Muscle of back (tissue), 11 donors: ENCODE data around the gene ZNF205. TPM values are rescaled to one million over a fixed set of nuclear protein-coding genes. Genes with fewer than 3 reads are reported as not detected.
A peak's percentile ranks its signal among the peaks of the same experiment; 100 is the strongest.
"Not testable (repeated sequence)": the region's sequence is repeated elsewhere in the genome, so short reads cannot be mapped to it uniquely, and the experiment has no call there.

Source experiments
- DNase-seq, 3 donors: peaks; one replicate each; pipeline versions ENCODE4 v3.0.0 to v3.0.0-alpha.2; 2013
- polyA plus RNA-seq, 10 donors: library from polyadenylated mRNA; unstranded; fragments of 120-200 nt; gene quantifications; one replicate each; pipeline ENCODE4 v1.2.1, GENCODE V29; 2013; ENCODE audit not compliant: insufficient read length in 10 of 10

The ZNF205 gene
- polyA plus RNA-seq, 10 donors: 7.5 to 14.6 (median 11.7) TPM

DNA sequence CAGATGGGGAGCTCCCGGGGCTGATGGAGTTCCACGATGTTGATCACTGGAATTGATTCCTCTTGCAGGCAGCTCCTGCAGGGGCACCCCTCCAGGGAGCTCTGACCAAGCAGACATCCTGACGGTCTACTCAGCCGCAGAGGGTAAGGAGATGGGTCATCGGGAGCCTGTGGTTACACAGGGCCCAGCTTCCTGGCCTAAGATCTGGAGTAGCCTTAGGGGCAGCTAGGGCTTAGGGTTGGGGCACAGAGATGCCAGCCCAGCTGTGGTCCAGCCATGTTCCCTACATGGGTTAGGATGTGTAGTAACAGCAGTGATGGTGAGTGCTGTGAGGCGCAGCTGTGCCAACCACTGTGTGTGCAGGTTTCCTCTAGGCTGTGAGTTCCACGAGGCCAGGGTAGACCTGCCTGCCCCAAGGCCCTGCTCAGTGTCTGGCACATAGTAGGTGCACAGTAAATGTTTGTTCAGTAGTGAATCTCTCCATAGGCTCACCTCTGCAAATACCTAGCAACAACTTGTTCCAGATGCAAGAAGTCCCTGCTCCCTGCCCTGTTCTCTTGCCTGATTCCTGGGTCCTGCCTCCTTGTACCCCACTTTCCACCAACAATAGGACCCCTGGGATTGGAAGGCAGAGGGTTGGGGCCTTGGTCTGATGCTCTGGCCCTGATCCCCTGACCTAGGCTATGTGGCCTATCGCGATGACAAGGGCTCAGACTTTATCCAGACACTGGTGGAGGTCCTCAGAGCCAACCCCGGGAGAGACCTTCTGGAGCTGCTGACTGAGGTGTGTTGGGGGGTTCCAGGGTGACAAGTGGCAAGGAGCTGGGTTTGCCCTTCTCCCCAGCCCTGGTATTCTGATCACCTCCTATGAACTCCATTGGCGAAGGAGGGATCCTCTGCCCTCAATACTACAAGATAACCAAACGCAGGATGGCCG, 36.1 kb downstream of the ZNF205 start:
- DNase-seq: no peak

DNA sequence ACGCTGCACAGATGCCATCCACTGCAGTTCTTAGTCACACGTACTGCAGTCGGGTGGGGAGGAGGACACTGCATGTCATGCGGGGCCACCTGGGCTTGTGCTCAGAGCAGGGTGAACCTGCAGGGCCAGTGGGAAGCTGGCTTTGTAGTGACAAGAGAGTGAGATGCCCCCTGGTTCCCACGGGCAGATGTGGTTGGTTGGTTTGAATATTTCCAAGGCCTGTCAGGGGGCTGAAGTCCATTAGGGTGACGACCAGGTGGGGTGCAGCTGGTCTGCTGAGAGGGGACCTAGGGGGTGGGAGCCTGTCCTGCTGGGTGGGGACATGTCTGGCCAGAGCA, 36.8 kb downstream of the ZNF205 start:
- peak in 1 of 3 donors; percentile 25 for DNase-seq

DNA sequence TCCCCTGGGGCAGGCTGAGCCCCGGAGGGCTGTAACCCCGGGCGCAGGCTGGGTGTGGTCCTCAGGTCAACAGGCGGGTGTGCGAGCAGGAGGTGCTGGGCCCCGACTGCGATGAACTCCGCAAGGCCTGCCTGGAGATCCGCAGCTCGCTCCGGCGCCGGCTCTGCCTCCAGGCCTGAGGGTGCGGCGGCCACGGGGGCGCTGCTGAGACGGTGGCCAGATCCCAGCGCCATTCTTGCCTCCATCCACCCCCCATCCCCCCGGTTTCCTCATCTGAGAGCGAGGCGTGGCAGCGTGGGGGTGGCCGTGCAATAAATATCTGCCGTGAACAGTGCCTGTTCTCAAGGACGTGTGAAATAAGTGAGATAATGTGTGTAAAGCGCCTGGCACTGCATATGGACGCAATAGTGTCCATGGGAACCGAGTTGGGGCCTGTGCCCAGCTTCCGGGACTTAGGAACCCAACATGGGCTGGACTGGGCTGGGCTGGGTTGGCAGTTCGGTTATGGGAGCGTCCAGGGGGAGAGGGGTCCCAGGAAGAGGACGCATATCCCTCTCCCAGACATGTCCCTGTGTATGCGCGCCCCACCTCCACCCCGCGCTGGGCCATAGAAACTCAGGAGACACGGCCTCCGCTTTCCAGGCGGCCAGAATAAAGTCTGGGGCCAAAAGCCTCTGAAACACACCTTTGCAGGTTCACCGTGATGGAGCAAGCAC, 37.4 kb downstream of the ZNF205 start:
- DNase-seq: peak; percentile 47 to 84 (median 48)

DNA sequence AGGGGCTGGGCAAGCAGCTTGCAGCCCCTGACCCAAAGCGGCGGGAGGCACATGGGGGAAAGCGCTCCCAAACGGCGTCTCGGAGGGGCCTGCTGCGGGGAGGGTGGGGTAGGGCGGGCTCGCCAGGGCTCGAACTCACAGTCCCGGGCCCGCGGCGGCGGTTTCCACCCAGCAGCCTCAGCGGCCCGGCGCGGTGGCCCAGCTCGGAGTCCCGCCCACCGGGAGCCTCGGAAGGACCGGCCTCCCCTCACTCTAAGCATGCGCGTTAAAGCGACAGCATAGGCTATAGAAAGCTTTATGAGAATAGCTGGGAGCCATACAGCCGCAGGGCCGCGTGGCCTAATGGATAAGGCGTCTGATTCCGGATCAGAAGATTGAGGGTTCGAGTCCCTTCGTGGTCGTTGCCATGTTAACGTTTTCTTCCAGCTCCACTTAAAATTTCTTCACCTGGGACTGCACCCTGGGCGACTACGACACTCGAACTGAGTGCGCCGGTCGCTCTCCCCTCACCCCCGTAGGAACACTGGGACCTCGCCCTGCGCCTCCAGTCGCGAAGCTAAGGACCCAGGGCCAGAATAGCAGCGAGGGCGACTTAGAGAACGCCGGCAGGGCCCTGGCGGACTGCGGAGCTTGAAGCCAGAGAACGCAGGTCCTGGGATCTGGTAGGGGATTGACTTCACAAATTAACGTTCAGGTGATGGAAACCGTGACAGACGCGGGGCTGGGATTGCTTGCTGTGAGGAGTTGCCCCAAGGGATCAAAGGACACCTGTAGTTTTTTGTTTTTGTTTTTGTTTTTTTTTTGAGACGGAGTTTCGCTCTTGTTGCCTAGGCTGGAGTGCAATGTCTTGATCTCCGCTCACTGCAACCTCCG, 38.2 kb downstream of the ZNF205 start:
- DNase-seq: peak; percentile 97 to 98 (median 97)

DNA sequence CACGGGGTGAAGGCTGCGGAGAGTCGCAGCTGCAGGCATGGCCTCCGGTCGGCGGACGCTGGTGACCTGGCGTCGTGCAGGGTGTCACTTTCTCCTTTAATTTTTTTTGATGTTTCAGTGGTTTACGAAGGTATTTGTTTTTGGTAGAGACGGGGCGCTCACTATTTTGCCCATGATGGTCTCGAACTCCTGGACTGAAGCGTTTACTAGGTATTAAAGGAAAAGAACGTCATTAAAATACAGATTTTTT, 39.6 kb downstream of the ZNF205 start:
- no peak for DNase-seq

DNA sequence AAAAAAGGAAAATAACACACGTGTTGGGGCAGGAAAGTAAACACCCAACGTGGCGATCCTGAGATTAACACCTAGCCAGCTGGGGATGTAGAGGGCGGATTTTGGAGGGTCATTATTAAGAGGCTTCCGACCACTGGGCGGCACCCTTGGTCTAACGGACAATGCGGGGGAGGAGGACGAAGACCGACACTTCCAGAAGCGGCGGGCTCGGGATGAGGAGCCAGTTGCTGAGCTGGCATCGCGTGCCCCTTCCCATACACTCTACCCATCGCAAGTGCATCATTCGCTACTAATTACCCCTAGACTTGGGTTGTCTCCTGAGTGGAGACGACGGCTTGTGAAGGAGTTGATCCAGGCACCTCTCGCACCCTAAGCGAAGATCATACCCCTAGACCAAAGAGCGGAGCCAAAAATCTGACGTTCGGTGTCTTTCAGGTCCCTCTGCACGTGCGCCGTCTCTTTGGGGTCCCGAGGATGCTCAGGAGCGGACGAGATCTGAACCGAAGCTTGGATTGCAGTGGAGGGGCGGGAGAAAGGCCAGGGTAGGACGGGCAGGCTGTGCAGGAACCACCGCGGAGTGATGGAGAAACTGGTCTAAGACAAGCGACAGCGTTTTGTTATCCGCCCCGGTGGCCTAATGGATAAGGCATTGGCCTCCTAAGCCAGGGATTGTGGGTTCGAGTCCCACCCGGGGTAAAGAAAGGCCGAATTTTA, 40.0 kb downstream of the ZNF205 start:
- DNase-seq: peak; percentile 92 to 96 (median 93)

DNA sequence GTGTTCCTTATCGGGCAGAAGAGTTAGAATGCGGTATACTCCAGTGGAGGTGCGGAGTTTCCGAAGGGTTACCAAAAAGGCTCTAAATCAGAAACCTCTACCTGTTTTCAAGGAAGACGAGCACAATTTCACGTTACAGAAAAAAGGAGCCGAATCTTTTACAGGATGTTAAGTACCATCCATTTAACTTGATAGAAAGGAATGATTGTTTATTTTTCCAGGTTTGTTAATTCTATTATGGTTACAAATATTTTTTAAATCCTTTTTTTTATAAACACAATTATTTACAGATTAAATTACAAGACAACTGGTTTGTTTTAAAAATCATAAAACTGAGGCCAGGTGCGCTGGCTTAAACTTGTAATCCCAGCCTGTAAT, 40.6 kb downstream of the ZNF205 start:
- no peak for DNase-seq

DNA sequence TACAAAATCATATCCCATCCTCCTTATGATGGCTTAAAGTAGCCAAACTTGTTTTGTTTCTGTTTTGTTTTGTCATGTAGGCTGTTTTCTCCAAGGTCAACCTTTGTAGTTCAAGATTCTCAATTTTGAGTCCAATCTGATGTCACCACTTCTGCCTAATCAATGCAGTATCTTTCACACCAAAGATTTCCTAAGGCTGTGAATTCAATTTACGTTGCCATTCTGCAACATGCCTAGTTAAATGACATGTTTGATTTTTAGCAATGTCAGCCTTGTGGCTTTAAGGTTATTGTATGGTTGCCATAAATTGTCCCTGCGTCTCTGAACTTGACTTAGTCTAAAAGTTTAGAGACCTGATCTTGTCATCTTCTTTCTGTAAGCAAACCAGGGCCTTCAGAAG, 42.8 kb downstream of the ZNF205 start:
- DNase-seq: no peak

DNA sequence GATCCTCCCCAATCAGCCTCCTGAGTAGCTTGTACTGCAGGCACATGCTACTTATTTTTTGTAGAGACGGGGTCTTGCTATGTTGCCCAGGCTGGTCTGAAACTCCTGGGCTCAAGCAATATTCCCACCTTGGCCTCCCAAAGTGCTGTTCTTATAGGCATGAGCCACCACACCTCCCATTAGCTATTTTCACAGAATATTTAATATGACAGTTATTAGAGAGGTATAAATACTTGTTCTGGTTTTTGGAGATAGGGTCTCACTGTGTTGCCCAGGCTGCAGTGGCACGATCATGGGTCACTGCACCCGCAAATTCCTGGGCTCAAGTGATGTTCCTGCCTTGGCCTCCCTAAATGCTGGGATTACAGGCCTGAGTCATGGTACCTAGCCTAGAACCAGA, 43.6 kb downstream of the ZNF205 start:
- DNase-seq: no peak

DNA sequence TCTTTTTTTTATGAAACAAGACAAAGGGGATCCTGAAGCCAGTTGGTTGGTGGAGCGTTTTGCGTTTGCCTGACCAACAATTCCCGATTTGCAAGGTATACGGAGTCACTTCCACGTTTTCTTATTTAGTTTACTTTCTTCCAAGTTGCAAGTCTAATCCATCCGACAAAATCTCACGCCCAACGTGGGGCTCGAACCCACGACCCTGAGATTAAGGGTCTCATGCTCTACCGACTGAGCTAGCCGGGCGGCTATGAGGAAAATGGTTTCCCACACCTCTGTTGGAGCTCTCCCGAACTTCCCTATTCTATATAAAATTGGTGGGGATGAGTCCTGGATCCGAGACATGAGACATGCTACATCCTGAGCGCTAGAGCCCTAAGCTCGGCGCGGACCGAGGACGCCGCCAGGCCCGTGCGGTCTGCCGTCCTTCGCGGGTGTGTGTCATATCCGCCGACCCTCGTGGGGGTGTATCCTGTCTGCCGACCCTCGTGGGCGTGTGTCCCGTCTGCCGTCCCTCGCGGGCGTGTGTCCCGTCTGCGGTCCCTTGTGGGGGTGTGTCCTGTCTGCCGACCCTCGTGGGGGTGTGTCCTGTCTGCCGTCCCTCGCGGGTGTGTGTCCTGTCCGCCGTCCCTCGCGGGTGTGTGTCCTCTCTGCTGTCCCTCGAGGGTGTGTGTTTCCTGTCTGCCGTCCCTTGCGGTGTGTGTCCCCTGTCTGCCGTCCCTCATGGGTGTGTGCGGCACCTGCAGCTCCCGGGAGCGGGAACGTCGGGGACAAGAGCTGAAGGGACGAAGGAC, 45.0 kb downstream of the ZNF205 start:
- DNase-seq: peak; percentile 86 to 93 (median 89)

DNA sequence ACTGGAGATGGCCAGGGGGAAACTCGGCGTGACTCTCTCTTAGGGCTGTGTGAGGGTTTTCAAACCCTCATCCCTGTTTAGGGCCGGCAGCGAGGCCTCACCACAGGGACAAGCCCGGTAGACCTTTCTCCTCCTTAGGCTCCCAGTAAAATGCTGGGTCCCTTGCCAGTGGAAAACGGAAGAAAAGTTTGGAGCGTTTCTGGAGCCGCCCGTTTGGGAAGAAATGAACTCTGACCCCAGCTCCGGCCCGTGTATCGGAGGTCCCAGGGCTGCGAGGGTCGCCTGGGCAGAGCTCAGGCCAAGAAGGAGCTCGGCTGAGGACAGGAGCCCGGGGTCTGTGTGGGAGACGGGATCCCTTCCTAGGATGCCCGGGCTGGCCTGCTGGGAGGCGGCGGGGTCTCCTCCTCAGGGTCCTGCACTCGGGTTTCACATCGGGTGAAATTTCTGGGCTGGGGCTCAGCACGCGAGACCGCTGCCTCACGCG, 45.7 kb downstream of the ZNF205 start:
- peak in 2 of 3 donors; percentile 34 to 68 for DNase-seq

DNA sequence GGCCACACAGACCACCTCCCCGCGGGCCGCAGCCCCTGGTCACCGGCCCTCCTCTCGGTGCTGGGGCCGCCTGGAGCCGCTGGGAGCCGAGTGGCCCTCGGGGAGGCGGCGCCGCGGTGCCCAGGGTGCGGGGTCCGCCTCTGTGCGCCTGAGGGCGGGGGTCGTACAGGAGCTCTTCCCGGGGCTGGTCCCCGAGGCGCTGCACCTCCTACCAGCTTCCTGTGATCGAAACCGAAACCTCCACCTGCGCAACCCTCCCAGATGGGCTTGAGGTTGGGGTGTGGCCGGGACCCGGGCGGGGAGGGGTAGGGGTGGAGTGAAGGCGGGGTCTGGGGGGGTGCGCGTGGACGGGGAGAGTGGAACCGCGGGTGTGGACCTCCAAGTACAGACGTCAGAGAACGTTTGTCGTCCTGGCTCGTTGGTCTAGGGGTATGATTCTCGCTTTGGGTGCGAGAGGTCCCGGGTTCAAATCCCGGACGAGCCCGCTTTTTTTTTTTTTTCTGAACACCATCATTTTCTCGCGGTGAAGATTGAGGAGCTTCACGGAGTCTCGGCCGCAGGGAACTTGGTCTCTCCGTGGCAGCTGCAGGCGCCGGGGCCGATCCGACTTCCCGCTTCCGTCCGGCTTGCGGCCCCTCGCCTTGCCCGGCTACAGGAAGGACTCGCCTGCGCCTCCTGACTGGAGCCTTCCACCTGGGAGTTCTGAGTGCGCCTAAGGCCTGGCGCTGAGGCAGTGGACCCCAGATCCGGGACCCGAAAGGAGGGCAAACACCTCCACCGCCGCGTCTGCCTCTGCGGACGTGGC, 46.3 kb downstream of the ZNF205 start:
- peak; percentile 70 to 88 (median 80) for DNase-seq

DNA sequence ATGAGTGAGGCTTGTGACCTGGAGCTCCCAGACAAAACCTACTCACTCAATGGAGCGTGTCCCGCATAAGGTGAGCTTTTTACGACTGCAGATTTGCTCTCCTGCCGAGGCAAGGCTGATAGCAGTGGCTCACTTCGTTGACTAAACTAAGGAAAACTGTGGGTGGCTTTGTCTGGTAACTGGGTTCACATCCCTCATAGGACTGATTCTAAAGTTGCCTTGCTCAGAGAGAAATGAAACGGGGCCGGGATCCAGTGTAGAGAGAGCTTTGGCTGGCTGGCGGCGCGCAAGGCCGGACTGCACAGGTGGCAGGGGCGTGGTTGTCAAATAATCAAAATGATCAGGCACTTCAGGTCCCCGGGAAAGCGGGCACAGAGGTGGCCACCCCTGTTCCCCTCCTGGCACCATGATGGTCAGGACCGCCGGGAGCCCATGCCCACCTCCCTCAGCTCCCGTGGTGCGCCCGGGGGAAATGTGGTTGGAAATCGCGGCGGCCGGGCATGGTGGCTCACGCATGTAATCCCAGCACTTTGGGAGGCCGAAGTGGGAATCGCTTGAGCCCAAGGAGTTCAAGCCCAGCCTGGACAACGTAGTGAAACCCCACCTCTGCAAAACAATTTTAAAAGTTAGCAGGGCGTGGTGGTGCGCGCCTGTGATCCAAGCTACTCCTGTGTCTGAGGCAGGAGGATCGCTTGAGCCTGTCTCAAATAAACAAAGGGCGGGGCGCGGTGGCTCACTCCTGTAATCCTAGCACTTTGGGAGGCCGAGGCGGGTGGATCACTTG, 49.0 kb downstream of the ZNF205 start:
- no peak for DNase-seq

DNA sequence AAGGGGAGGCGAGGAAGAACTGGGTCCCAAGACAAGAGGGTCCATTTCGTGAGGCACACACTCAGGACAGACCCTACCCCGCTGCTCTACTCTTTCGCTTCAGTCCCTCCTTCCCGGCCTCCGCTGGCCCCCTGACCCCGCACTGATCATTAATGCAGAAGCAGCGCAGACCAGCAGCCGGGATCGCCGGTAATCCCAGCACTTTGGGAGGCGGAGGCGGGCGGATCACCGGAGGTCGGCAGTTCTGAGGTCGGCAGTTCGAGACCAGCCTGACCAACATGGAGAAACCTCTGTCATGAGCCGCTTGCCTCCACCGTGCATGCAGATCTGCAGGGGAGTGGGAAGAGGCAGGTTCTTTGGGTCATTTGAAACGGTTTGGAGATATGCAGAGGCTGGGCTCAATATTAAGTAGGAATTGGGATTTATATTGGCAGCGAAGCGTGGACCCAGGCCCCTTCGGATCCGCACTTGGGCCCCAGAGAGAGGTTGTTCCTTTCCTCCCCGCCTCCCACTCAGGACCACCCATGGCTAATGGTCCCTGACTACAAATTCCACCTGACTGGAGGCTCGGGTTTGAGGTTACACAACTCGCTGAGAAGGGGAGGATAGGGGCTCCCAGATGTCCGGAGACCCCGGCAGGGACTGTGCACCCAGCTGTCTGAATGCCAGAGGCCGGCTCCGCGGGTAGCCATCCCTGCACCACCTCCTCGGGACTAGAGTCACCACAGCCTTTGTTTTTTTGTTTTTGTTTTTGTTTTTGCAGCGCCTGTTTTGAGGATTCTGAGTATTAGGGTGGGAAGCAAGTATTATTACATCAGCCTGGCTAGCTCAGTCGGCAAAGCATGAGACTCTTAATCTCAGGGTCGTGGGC, 52.0 kb downstream of the ZNF205 start:
- no peak for DNase-seq

DNA sequence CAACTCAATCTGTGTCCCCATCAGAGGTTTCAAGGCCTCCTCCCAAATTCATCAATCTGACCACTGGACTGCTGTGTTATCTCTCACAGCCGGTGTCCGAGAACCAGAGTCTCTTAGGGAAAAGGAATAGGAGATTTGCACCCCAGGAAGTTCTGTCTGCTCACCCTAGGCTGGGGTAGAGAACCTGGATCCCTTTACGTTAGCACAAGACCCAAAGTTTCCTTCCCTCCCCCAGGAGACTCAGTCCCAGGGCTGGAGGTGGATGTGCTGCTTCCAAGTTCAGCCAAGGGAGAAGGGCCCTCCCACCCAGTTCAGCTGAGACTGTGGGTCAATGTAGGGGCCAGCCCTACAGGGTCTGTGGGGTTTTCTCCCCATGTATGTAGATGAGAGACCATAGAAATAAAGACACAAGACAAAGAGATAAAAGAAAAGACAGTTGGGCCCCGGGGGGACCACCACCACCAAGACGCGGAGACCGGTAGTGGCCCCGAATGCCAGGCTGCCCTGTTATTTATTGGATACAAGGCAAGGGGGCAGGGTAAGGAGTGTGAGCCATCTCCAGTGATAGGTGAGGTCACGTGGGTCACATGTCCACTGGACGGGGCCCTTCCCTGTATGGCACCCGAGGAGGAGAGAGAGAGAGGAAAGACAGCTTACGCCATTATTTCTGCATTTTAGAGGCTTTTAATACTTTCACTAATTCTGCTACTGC, 52.9 kb downstream of the ZNF205 start:
- no peak for DNase-seq

DNA sequence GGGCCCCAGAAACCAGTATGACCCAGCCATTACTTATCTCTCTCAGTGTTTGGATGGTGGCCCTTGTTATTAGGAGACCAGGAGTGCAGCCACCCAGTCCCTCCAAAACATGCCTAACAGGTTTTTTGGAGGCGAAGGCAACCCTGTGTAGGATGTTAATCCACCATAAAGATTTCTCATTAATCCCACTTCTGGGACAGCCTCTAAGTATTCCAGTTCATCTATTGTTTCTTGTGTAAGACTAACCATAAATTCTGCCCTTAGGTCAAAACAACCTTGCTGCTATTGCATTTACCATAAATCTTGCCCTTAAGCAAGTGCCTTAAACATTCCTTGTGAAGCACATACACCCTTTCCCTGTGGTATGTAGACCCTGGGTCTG, 54.1 kb downstream of the ZNF205 start:
- DNase-seq: no peak

DNA sequence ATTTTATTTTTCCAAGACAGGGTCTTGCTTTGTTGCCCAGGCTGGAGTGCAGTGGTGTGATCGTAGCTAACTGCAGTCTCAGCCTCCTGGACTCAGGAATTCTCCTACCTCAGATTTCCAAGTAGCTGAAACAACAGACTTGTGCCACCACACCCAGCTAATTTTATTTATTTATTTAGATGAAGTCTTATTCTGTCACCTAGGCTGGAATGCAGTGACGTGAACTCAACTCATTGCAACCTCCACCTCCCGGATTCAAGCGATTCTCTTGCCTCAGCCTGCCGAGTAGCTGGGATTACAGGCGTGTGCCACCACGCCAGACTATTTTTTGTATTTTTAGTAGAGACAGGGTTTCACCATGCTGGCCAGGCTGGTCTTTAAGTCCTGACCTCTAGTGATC, 56.3 kb downstream of the ZNF205 start:
- DNase-seq: not testable (repeated sequence)
